MM.1S (cell line): ENCODE measurements around the gene BBS1.

Source experiments
- DNase-seq: peaks from one replicate; pipeline ENCODE4 v3.0.0-alpha.2; 2015
- H2AFZ ChIP-seq: fragments of 300-600 bp; sonication (generic); 2 replicates; pipeline ENCODE4 v1.6.0; 2016; ENCODE audit warnings: antibody characterized with exemption, low read length
- H3F3A ChIP-seq: fragments of 300-600 bp; sonication (generic); 2 replicates; pipeline ENCODE4 v1.6.1; 2016; ENCODE audit warnings: mild to moderate bottlenecking, antibody characterized with exemption, low read length, moderate library complexity, mixed read lengths; ENCODE audit not compliant: insufficient read depth
- H3K27ac ChIP-seq: fragments of 300-600 bp; sonication (generic); 2 replicates; pipeline ENCODE4 v1.5.1; 2016; ENCODE audit warnings: mild to moderate bottlenecking, low read length
- H3K27me3 ChIP-seq: fragments of 300-600 bp; sonication (generic); replicated peaks from 2 replicates; pipeline ENCODE4 v1.6.0; 2016; ENCODE audit warnings: low read length; ENCODE audit not compliant: insufficient read depth
- H3K36me3 ChIP-seq: fragments of 300-600 bp; sonication (generic); replicated peaks from 2 replicates; pipeline ENCODE4 v1.6.1; 2016; ENCODE audit warnings: mild to moderate bottlenecking, low read length, mixed read lengths; ENCODE audit not compliant: insufficient read depth
- H3K4me1 ChIP-seq: fragments of 300-600 bp; sonication (generic); 2 replicates; pipeline ENCODE4 v1.6.1; 2016; ENCODE audit warnings: low read length, mixed read lengths
- H3K4me2 ChIP-seq: fragments of 300-600 bp; sonication (generic); 2 replicates; pipeline ENCODE4 v1.6.0; 2016; ENCODE audit warnings: low read depth, low read length
- H3K4me3 ChIP-seq: fragments of 300-600 bp; sonication (generic); 2 replicates; pipeline ENCODE4 v1.5.1; 2016; ENCODE audit warnings: low read length, mixed read lengths
- H3K79me2 ChIP-seq: fragments of 300-600 bp; sonication (generic); 2 replicates; pipeline ENCODE4 v1.6.1; 2016; ENCODE audit warnings: mixed run types, low read length, mixed read lengths
- H3K9ac ChIP-seq: fragments of 300-600 bp; sonication (generic); 2 replicates; pipeline ENCODE4 v1.6.1; 2016; ENCODE audit warnings: low read length, mixed read lengths
- H3K9me2 ChIP-seq: fragments of 300-600 bp; sonication (generic); replicated peaks from 2 replicates; pipeline ENCODE4 v1.6.1; 2016; ENCODE audit warnings: mild to moderate bottlenecking, low read length, mixed read lengths; ENCODE audit not compliant: insufficient read depth
- H3K9me3 ChIP-seq: fragments of 300-600 bp; sonication (generic); replicated peaks from 2 replicates; pipeline ENCODE4 v1.6.1; 2016; ENCODE audit warnings: mild to moderate bottlenecking, low read length, mixed read lengths; ENCODE audit not compliant: insufficient read depth
- H4K20me1 ChIP-seq: fragments of 300-600 bp; sonication (generic); 2 replicates; pipeline ENCODE4 v1.6.1; 2016; ENCODE audit warnings: mild to moderate bottlenecking, low read length, moderate library complexity, mixed read lengths; ENCODE audit not compliant: insufficient read depth
- EZH2 ChIP-seq: fragments of 300-600 bp; sonication (generic); optimal IDR thresholded peaks from 2 replicates; pipeline ENCODE3; 2017; ENCODE audit warnings: low read depth, mild to moderate bottlenecking, antibody characterized with exemption, low read length, mixed read lengths
- EZH2phosphoT487 ChIP-seq: fragments of 300-600 bp; sonication (generic); IDR thresholded peaks from 2 replicates; pipeline ENCODE4 v1.6.1; 2018; ENCODE audit warnings: antibody characterized with exemption, low read length
- TF ChIP-seq, protein P1 (sequence below): fragments of 300-600 bp; sonication (generic); IDR thresholded peaks from 2 replicates; pipeline ENCODE4 v1.5.1; 2016; ENCODE audit warnings: antibody characterized with exemption, low read length, mixed read lengths

BBS1 gene

DNA sequence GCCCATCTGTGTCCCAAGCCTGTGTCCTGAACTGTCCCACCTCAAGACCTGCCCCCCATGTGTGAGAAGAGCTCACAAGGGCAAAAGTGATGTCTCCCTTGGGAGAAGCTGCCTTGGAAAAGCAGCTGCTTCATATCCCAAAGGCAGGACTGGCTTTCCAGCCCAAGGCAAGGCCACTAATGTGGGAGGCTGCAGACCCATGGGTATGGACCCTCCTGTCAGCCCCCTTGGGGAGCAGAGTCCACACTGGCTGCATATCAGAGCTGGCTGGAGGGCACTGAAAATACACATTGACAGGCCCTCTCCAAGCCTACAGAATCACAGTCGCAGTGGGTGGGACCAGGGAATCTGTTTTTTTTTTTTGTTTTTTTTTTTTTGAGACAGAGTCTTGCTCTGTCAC, 41.0 kb upstream of the BBS1 start:
- no peaks in the 10 kb centered on the region for H4K20me1 ChIP-seq
- H2AFZ ChIP-seq, result no peak overlapping the region
- H3K27me3 ChIP-seq, result no peaks in the 10 kb centered on the region
- no peaks in the 10 kb centered on the region for H3F3A ChIP-seq
- H3K4me2 ChIP-seq, result no peak overlapping the region
- no peaks in the 10 kb centered on the region for H3K9me2 ChIP-seq
- H3K27ac ChIP-seq, result no peak overlapping the region
- no peak for DNase-seq
- H3K9me3 ChIP-seq, result no peaks in the 10 kb centered on the region
- no peak overlapping the region for H3K9ac ChIP-seq
- no peaks in the 10 kb centered on the region for H3K36me3 ChIP-seq
- no peak overlapping the region for H3K4me3 ChIP-seq
- H3K79me2 ChIP-seq, result peaks cover 5% of the 10 kb centered on the region; the same call in 1 of the 2 replicates
- H3K4me1 ChIP-seq, result peaks cover 6% of the 10 kb centered on the region; the same call in 1 of the 2 replicates
- TF ChIP-seq EZH2phosphoT487 (no peak), EZH2 (no peak)
- TF ChIP-seq, protein P1, sequence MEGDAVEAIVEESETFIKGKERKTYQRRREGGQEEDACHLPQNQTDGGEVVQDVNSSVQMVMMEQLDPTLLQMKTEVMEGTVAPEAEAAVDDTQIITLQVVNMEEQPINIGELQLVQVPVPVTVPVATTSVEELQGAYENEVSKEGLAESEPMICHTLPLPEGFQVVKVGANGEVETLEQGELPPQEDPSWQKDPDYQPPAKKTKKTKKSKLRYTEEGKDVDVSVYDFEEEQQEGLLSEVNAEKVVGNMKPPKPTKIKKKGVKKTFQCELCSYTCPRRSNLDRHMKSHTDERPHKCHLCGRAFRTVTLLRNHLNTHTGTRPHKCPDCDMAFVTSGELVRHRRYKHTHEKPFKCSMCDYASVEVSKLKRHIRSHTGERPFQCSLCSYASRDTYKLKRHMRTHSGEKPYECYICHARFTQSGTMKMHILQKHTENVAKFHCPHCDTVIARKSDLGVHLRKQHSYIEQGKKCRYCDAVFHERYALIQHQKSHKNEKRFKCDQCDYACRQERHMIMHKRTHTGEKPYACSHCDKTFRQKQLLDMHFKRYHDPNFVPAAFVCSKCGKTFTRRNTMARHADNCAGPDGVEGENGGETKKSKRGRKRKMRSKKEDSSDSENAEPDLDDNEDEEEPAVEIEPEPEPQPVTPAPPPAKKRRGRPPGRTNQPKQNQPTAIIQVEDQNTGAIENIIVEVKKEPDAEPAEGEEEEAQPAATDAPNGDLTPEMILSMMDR, result no peak

DNA sequence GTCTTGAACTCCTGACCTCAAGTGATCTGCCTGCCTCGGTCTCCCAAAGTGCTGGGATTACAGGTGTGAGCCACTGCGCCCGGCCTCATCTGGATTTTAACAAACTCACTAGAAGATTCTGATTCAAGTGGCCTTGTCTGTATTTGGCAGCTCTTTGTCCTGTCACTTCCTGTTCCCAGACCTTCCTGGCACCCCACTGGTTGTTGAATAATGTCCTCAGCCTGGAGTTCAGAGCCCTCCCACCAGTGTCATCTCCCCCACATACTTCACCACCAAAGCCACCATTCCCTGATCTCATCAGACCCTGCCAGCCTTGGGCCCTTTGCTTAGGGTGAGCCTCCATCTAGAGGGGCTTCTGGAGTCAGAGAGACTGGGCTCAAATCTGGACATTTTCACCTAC, 40.4 kb upstream of the BBS1 start:
- Histone ChIP-seq H2AFZ (no peak overlapping the region), H3K27me3 (no peaks in the 10 kb centered on the region), H3K4me2 (no peak overlapping the region), H3K9me3 (no peaks in the 10 kb centered on the region), H3K9ac (no peak overlapping the region), H3K27ac (no peak overlapping the region), H3K36me3 (no peaks in the 10 kb centered on the region), H3K4me3 (no peak overlapping the region), H3F3A (no peaks in the 10 kb centered on the region), H3K9me2 (no peaks in the 10 kb centered on the region), H4K20me1 (no peaks in the 10 kb centered on the region), H3K79me2 (peaks cover 5% of the 10 kb centered on the region; the same call in 1 of the 2 replicates), H3K4me1 (peaks cover 6% of the 10 kb centered on the region; the same call in 1 of the 2 replicates)
- TF ChIP-seq EZH2 (no peak), EZH2phosphoT487 (no peak)
- TF ChIP-seq, protein P1, result no peak
- no peak for DNase-seq

DNA sequence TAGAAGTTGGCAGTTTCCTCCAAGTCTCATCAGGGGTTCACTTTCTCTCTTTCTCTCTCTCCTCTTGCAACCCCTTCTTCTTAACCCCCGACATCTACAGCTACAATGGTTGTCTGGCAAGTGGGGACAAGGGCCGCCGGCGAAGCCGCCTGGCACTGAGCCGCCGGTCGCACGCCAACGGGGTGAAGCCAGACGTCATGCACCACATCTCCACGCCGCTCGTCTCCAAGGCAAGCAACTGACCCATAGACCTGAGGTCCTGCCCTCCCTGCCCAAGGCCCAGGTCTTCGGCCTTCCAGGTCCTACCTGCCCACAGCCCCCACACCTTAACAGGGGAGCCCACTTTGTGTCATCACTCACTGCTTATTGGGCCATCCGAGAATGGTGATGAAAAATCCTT, 39.3 kb upstream of the BBS1 start:
- Histone ChIP-seq H3K9ac (no peak overlapping the region), H3K4me3 (no peak overlapping the region), H4K20me1 (no peaks in the 10 kb centered on the region), H3K79me2 (peaks cover 5% of the 10 kb centered on the region; the same call in 1 of the 2 replicates), H3K9me3 (no peaks in the 10 kb centered on the region), H3K9me2 (no peaks in the 10 kb centered on the region), H3K27ac (no peak overlapping the region), H2AFZ (no peak overlapping the region), H3K4me1 (peaks cover 6% of the 10 kb centered on the region; the same call in 1 of the 2 replicates), H3K27me3 (no peaks in the 10 kb centered on the region), H3F3A (no peaks in the 10 kb centered on the region), H3K36me3 (no peaks in the 10 kb centered on the region), H3K4me2 (no peak overlapping the region)
- no peak for DNase-seq
- TF ChIP-seq EZH2, result no peak
- TF ChIP-seq, protein P1, result no peak
- TF ChIP-seq EZH2phosphoT487, result no peak
